Ascending aorta (tissue), 2 donors: ENCODE results near the gene PRELID3B. TPM values are rescaled to one million over a fixed set of nuclear protein-coding genes. Genes with fewer than 3 reads are reported as not detected.

Experiments
- DNase-seq, 2 donors: peaks; one replicate each; pipeline ENCODE4 v3.0.0-alpha.2; 2019; ENCODE audit warnings: low spot score in 2 of 2
- H3K27ac ChIP-seq, 2 donors: fragments of 200-600 bp; sonication (generic); one replicate each; pipeline ENCODE4 v1.5.1; 2016 to 2017; ENCODE audit warnings: mild to moderate bottlenecking in 1 of 2
- H3K27me3 ChIP-seq: fragments of 200-600 bp; sonication (generic); one replicate; pipeline ENCODE4 v1.5.1; 2017
- H3K36me3 ChIP-seq, 2 donors: fragments of 200-600 bp; sonication (generic); one replicate each; pipeline ENCODE4 v1.5.1; 2016
- H3K4me1 ChIP-seq, 2 donors: fragments of 200-600 bp; sonication (generic); one replicate each; pipeline ENCODE4 v1.5.1; 2016 to 2017; ENCODE audit warnings: mild to moderate bottlenecking in 1 of 2
- H3K4me3 ChIP-seq, 2 donors: fragments of 200-600 bp; sonication (generic); one replicate each; pipeline ENCODE4 v1.5.1; 2016 to 2017; ENCODE audit warnings: mild to moderate bottlenecking in 1 of 2
- H3K9me3 ChIP-seq, 2 donors: fragments of 200-600 bp; sonication (generic); one replicate each; pipeline ENCODE4 v1.5.1; 2016
- CTCF ChIP-seq, 3 experiments: fragments of 200-600 bp in 2 of 3; fragments of 450-650 bp in 1 of 3; sonication (generic) in 2 of 3; IDR thresholded peaks; one replicate each; pipeline ENCODE4 v1.5.1; 2016 to 2019; ENCODE audit warnings: antibody characterized with exemption in 3 of 3, mild to moderate bottlenecking in 1 of 3, moderate library complexity in 1 of 3
- intact Hi-C: fragments of 100-400 bp; cut with DNase I; formaldehyde crosslinking; loops from one replicate; pipeline ENCODE4 v1.15.1; 2023
- total RNA-seq: library from RNA; depleted of rRNA; stranded (reverse); fragments of >200 nt; gene quantifications from one replicate; pipeline ENCODE4 v1.1.0, GENCODE V29; 2016

PRELID3B gene
- total RNA-seq, 1 donor from 2014 or later: 13.4 TPM

GRCh38 chr20:59010995-59011873 is 31.4 kb downstream of the PRELID3B start:
- no peaks in the 10 kb centered on the region for H3K27me3 ChIP-seq
- no peak for TF ChIP-seq CTCF (IDR thresholded peaks at IDR 0.05)
- DNase-seq: peak in 1 of 2 donors; percentile 74
- intact Hi-C loops: no loop called here
- H3K4me1 ChIP-seq: peaks cover 6 to 21% of the 10 kb centered on the region in 2 donors
- H3K36me3 ChIP-seq: no peaks in the 10 kb centered on the region
- H3K9me3 ChIP-seq: no peaks in the 10 kb centered on the region
- peak overlapping the region in 1 of 2 donors; percentile 45 for H3K4me3 ChIP-seq
- peak overlapping the region; percentile 50 to 70 for H3K27ac ChIP-seq

- intact Hi-C loops: no loop called here
- peak overlapping the region; percentile 50 to 70 for H3K27ac ChIP-seq
- peaks cover 8 to 29% of the 10 kb centered on the region in 2 donors for H3K4me1 ChIP-seq
- no peak overlapping the region for H3K4me3 ChIP-seq
- H3K27me3 ChIP-seq: no peaks in the 10 kb centered on the region
- no peaks in the 10 kb centered on the region for H3K9me3 ChIP-seq
- TF ChIP-seq CTCF (IDR thresholded peaks at IDR 0.05): no peak
- H3K36me3 ChIP-seq: no peaks in the 10 kb centered on the region
- peak in 1 of 2 donors; percentile 63 for DNase-seq
Measured at GRCh38 chr20:59010321-59010994, 32.1 kb downstream of the PRELID3B start.

- H3K4me1 ChIP-seq: peaks cover 16 to 38% of the 10 kb centered on the region in 2 donors
- DNase-seq: peak in 1 of 2 donors; percentile 38
- peak overlapping the region in 1 of 2 donors; percentile 88 for H3K27ac ChIP-seq
- H3K36me3 ChIP-seq: no peaks in the 10 kb centered on the region
- TF ChIP-seq CTCF (IDR thresholded peaks at IDR 0.05): no peak
- no peak overlapping the region for H3K4me3 ChIP-seq
- H3K9me3 ChIP-seq: no peaks in the 10 kb centered on the region
- intact Hi-C loops: loop anchor here (5.0 kb wide), 1 partner anchor 33 kb away; the partner anchor contains the start of gene PRELID3B
- H3K27me3 ChIP-seq: no peaks in the 10 kb centered on the region
Measured at GRCh38 chr20:59008715-59009336, 33.8 kb downstream of the PRELID3B start.

GRCh38 chr20:59007665-59008511 is 34.7 kb downstream of the PRELID3B start:
- intact Hi-C loops: loop anchor here (1.0 to 5.0 kb wide), 4 partner anchors 23 to 100 kb away; partner anchors contain the start of genes NELFCD and PRELID3B
- Histone ChIP-seq H3K4me3 (peak overlapping the region; percentile 73 to 82), H3K9me3 (no peaks in the 10 kb centered on the region), H3K36me3 (no peaks in the 10 kb centered on the region), H3K27me3 (no peaks in the 10 kb centered on the region), H3K27ac (peak overlapping the region; percentile 88), H3K4me1 (peaks cover 16 to 38% of the 10 kb centered on the region in 2 donors)
- DNase-seq: peak in 1 of 2 donors; percentile 79
- no peak for TF ChIP-seq CTCF (IDR thresholded peaks at IDR 0.05)
